Measurements from ENCODE around the gene EZR. TPM values are rescaled to one million over a fixed set of nuclear protein-coding genes. Genes with fewer than 3 reads are reported as not detected.
A peak's percentile ranks its signal among the peaks of the same experiment; 100 is the strongest.

The EZR gene
- total and polyA plus RNA-seq, 2 of the 13 experiments (the other 11 are each of a cell fraction or from before 2014, with no cell fraction given) = 34.7 to 60.3 TPM

DNA sequence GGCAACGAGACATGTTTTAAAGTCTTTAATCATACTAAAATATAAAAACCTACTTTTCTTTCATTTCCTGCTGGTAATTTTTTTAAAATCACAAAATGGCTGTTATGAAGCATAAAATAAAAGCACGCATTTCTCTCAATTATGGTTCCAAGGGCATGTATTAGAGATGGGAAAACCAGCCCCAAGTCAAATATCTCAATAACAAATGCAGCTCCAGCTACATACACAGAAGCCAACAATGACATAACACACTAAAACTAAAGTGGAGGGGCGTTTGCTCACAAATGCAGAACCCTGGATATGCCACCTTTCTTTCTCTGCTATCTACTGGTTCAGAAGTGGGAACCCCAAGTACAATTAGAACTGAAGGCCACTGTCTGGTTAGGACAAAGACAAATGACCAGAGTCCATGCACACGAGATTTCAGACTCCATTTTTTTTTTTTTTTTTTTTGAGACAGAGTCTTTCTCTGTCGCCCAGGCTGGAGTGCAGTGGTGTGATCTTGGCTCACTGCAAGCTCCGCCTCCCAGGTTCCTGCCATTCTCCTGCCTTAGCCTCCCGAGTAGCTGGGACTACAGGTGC, 27.8 kb downstream of the EZR start (continued):
- TF ChIP-seq, protein P1, sequence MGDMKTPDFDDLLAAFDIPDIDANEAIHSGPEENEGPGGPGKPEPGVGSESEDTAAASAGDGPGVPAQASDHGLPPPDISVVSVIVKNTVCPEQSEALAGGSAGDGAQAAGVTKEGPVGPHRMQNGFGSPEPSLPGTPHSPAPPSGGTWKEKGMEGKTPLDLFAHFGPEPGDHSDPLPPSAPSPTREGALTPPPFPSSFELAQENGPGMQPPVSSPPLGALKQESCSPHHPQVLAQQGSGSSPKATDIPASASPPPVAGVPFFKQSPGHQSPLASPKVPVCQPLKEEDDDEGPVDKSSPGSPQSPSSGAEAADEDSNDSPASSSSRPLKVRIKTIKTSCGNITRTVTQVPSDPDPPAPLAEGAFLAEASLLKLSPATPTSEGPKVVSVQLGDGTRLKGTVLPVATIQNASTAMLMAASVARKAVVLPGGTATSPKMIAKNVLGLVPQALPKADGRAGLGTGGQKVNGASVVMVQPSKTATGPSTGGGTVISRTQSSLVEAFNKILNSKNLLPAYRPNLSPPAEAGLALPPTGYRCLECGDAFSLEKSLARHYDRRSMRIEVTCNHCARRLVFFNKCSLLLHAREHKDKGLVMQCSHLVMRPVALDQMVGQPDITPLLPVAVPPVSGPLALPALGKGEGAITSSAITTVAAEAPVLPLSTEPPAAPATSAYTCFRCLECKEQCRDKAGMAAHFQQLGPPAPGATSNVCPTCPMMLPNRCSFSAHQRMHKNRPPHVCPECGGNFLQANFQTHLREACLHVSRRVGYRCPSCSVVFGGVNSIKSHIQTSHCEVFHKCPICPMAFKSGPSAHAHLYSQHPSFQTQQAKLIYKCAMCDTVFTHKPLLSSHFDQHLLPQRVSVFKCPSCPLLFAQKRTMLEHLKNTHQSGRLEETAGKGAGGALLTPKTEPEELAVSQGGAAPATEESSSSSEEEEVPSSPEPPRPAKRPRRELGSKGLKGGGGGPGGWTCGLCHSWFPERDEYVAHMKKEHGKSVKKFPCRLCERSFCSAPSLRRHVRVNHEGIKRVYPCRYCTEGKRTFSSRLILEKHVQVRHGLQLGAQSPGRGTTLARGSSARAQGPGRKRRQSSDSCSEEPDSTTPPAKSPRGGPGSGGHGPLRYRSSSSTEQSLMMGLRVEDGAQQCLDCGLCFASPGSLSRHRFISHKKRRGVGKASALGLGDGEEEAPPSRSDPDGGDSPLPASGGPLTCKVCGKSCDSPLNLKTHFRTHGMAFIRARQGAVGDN (CRISPR knock-in tag; IDR thresholded peaks at IDR 0.05) = no peak

DNA sequence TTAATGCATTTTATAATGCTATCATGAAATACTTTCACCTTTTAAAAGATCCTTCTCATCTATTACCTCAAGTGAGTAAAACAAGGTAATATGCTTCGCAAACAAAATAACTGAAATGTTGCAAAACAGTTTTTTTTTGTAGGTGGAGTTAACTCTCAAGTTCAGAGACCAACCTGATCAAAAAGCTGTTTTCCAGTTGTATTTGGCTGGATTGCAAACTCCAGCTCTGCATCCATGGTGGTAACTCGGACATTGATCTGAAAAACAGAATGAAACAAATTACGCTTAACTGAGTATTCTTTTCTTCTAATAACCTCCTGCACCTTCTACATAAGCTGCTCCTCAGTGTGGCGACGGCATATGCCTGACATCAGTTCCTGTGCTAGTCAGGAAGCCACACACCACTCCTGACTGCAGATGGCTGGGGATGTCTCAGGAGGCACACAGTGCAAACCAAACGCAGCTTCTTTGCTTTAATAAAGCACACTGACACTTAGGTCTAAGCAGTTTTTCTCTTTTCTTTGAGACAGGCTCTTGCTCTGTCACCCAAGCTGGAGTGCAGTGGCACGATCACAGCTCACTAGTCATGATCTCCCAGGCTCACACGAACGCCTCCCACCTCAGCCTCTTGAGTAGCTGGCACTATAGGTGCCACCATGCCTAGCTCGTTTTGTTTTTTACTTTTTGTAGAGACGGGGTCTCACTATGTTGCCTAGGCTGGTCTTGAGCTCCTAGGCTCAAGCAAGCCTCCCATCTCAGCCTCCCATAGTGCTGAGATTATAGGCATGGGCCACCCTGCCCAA, 29.9 kb downstream of the EZR start:
- Histone ChIP-seq H3K9me3 (ENCODE audit: low read length) (no peaks in the 10 kb centered on the region), H2AFZ (ENCODE audit: low read length) (no peak overlapping the region), H3K4me1 (ENCODE audit: insufficient read depth, low read length) (peaks cover 31% of the 10 kb centered on the region), H3K4me2 (ENCODE audit: low read depth, low read length) (no peak overlapping the region), H3K9ac (ENCODE audit: insufficient read depth, low read depth, low read length) (no peak overlapping the region), H3K27ac (ENCODE audit: extremely low read length, insufficient read depth, low read length) (no peak overlapping the region), H3K36me3 (replicated peaks in 1 of 2; ENCODE audit: control insufficient read depth in 1 of 2, insufficient read depth in 2 of 2, low read length in 2 of 2) (peaks cover 18 to 46% of the 10 kb centered on the region in 2 experiments), H3K27me3 (ENCODE audit: control insufficient read depth in 1 of 2, insufficient read depth in 2 of 2, low read length in 2 of 2) (no peaks in the 10 kb centered on the region), H3K79me2 (ENCODE audit: insufficient read depth, low read length) (peaks cover 22% of the 10 kb centered on the region), H4K20me1 (ENCODE audit: insufficient read depth, low read length) (0 out of 2 replicates have a peak, but pooled peaks cover 3% of the 10 kb centered on the region), H3K4me3 (replicated peaks in 1 of 3; ENCODE audit: insufficient read depth in 1 of 3, low read depth in 2 of 3, low read length in 3 of 3) (no peak overlapping the region)
- ATAC-seq (peak; percentile 36; the same call in 2 of the 3 replicates), DNase-seq (ENCODE audit: low spot score) (no peak), FAIRE-seq (peak; percentile 28)
- intact Hi-C loops (cut with micrococcal nuclease; ENCODE audit: unreplicated experiment) (no loop called here), in situ Hi-C loops (cut with HindIII; ENCODE audit: extremely low pct_ligation_motif_present, low pct_unique_long_range_greater_than_20kb) (no loop called here)
- TF ChIP-seq HES4 (CRISPR knock-in tag; IDR thresholded peaks at IDR 0.05; ENCODE audit: borderline replicate concordance) (no peak), BRD4 (CRISPR knock-in tag; IDR thresholded peaks at IDR 0.05) (no peak), ZNF136 (CRISPR knock-in tag; IDR thresholded peaks at IDR 0.05; ENCODE audit: low read depth) (no peak), FOXM1 (CRISPR knock-in tag; IDR thresholded peaks at IDR 0.05) (no peak), KLF12 (CRISPR knock-in tag; IDR thresholded peaks at IDR 0.05; ENCODE audit: borderline replicate concordance) (no peak), CBFB (CRISPR knock-in tag; IDR thresholded peaks at IDR 0.05) (no peak)
- TF ChIP-seq, protein P2, sequence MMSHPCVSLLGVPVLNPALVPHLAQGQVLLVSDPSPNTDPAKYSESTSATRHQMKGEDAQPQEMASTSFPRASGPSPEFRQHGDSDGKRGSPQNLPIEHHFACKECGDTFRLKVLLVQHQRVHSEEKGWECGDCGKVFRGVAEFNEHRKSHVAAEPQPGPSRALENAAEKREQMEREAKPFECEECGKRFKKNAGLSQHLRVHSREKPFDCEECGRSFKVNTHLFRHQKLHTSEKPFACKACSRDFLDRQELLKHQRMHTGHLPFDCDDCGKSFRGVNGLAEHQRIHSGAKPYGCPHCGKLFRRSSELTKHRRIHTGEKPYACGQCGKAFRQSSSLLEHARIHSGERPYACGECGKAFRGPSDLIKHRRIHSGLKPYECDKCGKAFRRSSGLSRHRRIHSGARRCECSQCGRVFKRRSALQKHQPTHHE (CRISPR knock-in tag; IDR thresholded peaks at IDR 0.05; ENCODE audit: borderline replicate concordance) = no peak
- no TSS peak for BruUV-seq (replicated peaks)
- ChIA-PET POLR2A (no interaction called here), CTCF (ENCODE audit: low intra/inter-chr PET ratio, low total read pairs) (no interaction called here)
- 89% methylated on average over 11 of the region's 11 CpGs for WGBS (ENCODE audit: low lambda C conversion rate)
